LNCaP clone FGC (cell line): Measurements from ENCODE around the gene RLIM.
"Not testable (repeated sequence)": the region's sequence is repeated elsewhere in the genome, so short reads cannot be mapped to it uniquely, and the experiment has no call there.

Source experiments
- DNase-seq: peaks from one replicate; pipeline ENCODE4 v3.0.0-alpha.2; 2011; ENCODE audit warnings: low read depth
- H3K4me3 ChIP-seq: 2 replicates; pipeline ENCODE4 v1.5.1; 2011; ENCODE audit warnings: mild to moderate bottlenecking, low read depth, low read length, control low read depth
- CTCF ChIP-seq: IDR thresholded peaks from 2 replicates; pipeline ENCODE4 v1.5.1; 2012; ENCODE audit warnings: mild to moderate bottlenecking; ENCODE audit not compliant: control insufficient read depth, insufficient read depth; ENCODE audit errors: extremely low read depth

Gene RLIM, protein sequence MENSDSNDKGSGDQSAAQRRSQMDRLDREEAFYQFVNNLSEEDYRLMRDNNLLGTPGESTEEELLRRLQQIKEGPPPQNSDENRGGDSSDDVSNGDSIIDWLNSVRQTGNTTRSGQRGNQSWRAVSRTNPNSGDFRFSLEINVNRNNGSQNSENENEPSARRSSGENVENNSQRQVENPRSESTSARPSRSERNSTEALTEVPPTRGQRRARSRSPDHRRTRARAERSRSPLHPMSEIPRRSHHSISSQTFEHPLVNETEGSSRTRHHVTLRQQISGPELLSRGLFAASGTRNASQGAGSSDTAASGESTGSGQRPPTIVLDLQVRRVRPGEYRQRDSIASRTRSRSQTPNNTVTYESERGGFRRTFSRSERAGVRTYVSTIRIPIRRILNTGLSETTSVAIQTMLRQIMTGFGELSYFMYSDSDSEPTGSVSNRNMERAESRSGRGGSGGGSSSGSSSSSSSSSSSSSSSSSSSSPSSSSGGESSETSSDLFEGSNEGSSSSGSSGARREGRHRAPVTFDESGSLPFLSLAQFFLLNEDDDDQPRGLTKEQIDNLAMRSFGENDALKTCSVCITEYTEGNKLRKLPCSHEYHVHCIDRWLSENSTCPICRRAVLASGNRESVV

GRCh38 chrX:74614093-74614909 is at the start of gene RLIM:
TSS of gene RLIM (minus strand) at chrX:74614624. CDS start at chrX:74595977, 18,647 bp downstream.
- DNase-seq, result peak; percentile 84
- peak within 1 kb of the TSS; percentile 93 for H3K4me3 ChIP-seq
- TF ChIP-seq CTCF, result no peak

- DNase-seq, result no peak
- no peak for TF ChIP-seq CTCF
- H3K4me3 ChIP-seq, result no peak overlapping the region
These were observed 41.8 kb upstream of the RLIM start for GRCh38 chrX:74656079-74656745.

GRCh38 chrX:74654953-74655352 is 40.5 kb upstream of the RLIM start:
- not testable (repeated sequence) for DNase-seq

GRCh38 chrX:74636749-74637314 is 22.4 kb upstream of the RLIM start:
- no peak for TF ChIP-seq CTCF
- no peak for DNase-seq
- no peak overlapping the region for H3K4me3 ChIP-seq

More at GRCh38 chrX:74654953-74655352, 40.5 kb upstream of the RLIM start:
- not testable (repeated sequence) for H3K4me3 ChIP-seq

DNA sequence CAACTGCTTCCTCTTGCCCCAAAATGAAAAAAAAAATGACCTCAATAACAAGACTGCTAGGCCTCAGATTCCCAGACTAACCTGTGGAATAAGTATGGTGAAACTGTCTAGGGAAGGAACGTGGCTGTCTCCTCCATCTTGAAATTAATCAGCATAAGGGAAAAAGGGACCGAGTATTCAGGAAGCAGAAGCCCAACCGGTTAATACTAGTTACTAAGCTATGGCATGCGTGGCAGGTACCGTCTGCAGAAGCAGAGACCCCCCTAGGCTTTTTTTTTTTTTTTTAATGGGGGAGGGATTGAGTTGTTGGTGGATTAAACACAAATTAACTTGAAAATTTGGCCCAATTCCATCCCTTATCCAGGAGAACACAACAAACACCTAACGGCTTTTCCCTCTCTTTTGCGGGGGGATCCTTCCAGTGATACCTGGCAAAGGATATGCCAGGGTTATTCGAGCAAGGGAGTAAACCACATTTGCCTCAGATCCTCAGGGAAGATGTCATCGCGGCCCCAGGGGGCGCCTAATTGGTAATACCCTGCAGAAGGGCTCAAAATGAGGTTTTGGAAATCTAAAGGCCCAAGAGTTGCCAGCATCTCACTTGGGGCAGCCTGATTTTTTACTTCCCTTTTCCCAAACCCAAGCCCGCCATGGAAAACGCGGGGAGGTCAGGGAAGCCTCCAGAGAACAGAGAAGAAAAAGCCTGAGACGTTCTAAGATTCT is 893 bp downstream of the RLIM start:
- no peak for DNase-seq
- peak overlapping the region; percentile 93 for H3K4me3 ChIP-seq
- TF ChIP-seq CTCF, result no peak

- DNase-seq, result no peak
- no peak for TF ChIP-seq CTCF
- no peak overlapping the region for H3K4me3 ChIP-seq
These were observed 7.6 kb downstream of the RLIM start for GRCh38 chrX:74606799-74607198.
